ENCODE data around the gene UPP1. TPM values are rescaled to one million over a fixed set of nuclear protein-coding genes. Genes with fewer than 3 reads are reported as not detected.
"Not testable (repeated sequence)": the region's sequence is repeated elsewhere in the genome, so short reads cannot be mapped to it uniquely, and the experiment has no call there.

Gene UPP1
- total RNA-seq, 1 donor from 2014 or later, result 21.1 TPM

- H3K4me3 ChIP-seq, result no peak overlapping the region
- DNase-seq (ENCODE audit: low spot score in 2 of 2), result no peak
- TF ChIP-seq, protein P1, sequence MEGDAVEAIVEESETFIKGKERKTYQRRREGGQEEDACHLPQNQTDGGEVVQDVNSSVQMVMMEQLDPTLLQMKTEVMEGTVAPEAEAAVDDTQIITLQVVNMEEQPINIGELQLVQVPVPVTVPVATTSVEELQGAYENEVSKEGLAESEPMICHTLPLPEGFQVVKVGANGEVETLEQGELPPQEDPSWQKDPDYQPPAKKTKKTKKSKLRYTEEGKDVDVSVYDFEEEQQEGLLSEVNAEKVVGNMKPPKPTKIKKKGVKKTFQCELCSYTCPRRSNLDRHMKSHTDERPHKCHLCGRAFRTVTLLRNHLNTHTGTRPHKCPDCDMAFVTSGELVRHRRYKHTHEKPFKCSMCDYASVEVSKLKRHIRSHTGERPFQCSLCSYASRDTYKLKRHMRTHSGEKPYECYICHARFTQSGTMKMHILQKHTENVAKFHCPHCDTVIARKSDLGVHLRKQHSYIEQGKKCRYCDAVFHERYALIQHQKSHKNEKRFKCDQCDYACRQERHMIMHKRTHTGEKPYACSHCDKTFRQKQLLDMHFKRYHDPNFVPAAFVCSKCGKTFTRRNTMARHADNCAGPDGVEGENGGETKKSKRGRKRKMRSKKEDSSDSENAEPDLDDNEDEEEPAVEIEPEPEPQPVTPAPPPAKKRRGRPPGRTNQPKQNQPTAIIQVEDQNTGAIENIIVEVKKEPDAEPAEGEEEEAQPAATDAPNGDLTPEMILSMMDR (IDR thresholded peaks at IDR 0.05), result no peak
- H3K4me1 ChIP-seq, result no peaks in the 10 kb centered on the region
- H3K36me3 ChIP-seq, result no peaks in the 10 kb centered on the region
- H3K27me3 ChIP-seq, result no peaks in the 10 kb centered on the region
- H3K9me3 ChIP-seq, result no peaks in the 10 kb centered on the region
- no peak overlapping the region for H3K27ac ChIP-seq
- intact Hi-C loops (cut with DNase I), result no loop called here
These were observed 10.6 kb upstream of the UPP1 start for GRCh38 chr7:48078470-48078869.

DNA sequence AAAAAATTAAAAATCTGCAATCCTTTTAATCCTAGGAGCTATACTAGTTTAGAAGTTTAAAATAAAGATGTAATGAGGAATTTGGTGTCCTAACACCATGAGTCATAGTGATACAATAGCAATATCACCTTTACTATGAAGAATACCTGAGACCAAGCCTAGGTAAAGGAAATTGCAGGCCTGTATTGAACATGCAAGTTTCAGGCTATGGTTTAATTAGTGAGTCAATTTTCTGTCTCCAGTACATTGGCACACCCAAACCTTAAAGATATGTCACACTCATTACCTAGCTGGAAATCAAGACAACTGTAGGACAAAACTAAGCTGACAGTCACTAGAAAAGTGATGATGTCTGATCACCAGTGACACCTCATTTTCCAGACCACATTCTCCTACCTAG, 6.7 kb upstream of the UPP1 start:
- not testable (repeated sequence) for H3K27ac ChIP-seq; H3K36me3 ChIP-seq; DNase-seq (ENCODE audit: low spot score in 2 of 2); H3K9me3 ChIP-seq; H3K27me3 ChIP-seq; H3K4me3 ChIP-seq
- H3K4me1 ChIP-seq, result peaks cover 7 to 28% of the 10 kb centered on the region in 2 donors
- intact Hi-C loops (cut with DNase I), result loop anchor here (10.0 kb wide), 2 partner anchors 298 to 328 kb away; no protein-coding TSS in a partner anchor

GRCh38 chr7:48083114-48083830, 5.8 kb upstream of the UPP1 start:
- Histone ChIP-seq H3K27ac (no peak overlapping the region), H3K9me3 (no peaks in the 10 kb centered on the region), H3K27me3 (no peaks in the 10 kb centered on the region), H3K36me3 (no peaks in the 10 kb centered on the region), H3K4me1 (peaks cover 11 to 37% of the 10 kb centered on the region in 2 donors), H3K4me3 (no peak overlapping the region)
- no peak for DNase-seq (ENCODE audit: low spot score in 2 of 2)
- intact Hi-C loops (cut with DNase I), result loop anchor here (10.0 kb wide), 2 partner anchors 298 to 328 kb away; no protein-coding TSS in a partner anchor
- TF ChIP-seq, protein P1 (IDR thresholded peaks at IDR 0.05), result no peak

DNA sequence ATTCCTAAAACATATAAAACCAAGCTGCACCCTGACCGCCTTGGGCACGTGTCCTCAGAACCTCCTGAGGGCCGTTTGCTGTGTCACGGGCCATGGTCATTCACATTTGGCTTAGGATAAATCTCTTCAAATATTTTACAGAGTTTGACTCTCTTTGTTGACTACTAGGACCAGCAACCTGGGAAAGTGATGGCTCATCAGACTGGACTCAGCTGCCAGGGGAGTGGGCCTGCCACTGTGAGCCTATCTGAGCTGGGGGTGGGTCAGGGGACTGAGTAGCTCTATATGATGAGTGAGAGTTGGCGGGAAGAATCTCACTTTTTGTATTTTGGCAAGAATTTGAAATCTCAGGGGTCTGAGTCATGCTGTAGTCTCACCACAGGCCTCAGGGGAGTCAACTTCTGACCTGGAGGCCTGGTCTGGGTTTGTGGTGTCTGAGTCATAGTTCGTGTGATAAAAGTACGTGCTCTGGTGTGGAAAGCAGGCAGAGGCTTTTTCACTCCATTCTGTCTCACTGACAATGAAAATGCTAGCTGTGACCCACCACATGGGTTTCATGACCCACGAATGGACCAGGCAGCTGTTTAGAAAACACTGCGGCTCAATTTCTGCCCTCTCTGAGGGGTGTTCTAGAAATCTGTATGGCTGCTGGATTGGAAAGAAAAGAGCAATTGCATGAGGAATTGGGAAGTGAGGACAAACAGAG, 4.2 kb upstream of the UPP1 start:
- peak; percentile 76 to 95 for DNase-seq (ENCODE audit: low spot score in 2 of 2)
- TF ChIP-seq, protein P1 (IDR thresholded peaks at IDR 0.05), result no peak
- Histone ChIP-seq H3K27ac (peak overlapping the region; percentile 84 to 88), H3K27me3 (no peaks in the 10 kb centered on the region), H3K36me3 (no peaks in the 10 kb centered on the region), H3K4me3 (no peak overlapping the region), H3K9me3 (no peaks in the 10 kb centered on the region), H3K4me1 (peaks cover 11 to 37% of the 10 kb centered on the region in 2 donors)
- intact Hi-C loops (cut with DNase I), result loop anchor here (5.0 to 10.0 kb wide), 3 partner anchors 300 to 513 kb away; no protein-coding TSS in a partner anchor

- Histone ChIP-seq H3K27ac (peak overlapping the region; percentile 84 to 88), H3K9me3 (no peaks in the 10 kb centered on the region), H3K4me3 (no peak overlapping the region), H3K36me3 (no peaks in the 10 kb centered on the region), H3K27me3 (no peaks in the 10 kb centered on the region), H3K4me1 (peaks cover 11 to 37% of the 10 kb centered on the region in 2 donors)
- TF ChIP-seq, protein P1 (IDR thresholded peaks at IDR 0.05), result no peak
- DNase-seq (ENCODE audit: low spot score in 2 of 2), result no peak
- intact Hi-C loops (cut with DNase I), result loop anchor here (5.0 to 10.0 kb wide), 3 partner anchors 301 to 513 kb away; no protein-coding TSS in a partner anchor
These were observed 3.7 kb upstream of the UPP1 start for GRCh38 chr7:48085433-48085791.

DNA sequence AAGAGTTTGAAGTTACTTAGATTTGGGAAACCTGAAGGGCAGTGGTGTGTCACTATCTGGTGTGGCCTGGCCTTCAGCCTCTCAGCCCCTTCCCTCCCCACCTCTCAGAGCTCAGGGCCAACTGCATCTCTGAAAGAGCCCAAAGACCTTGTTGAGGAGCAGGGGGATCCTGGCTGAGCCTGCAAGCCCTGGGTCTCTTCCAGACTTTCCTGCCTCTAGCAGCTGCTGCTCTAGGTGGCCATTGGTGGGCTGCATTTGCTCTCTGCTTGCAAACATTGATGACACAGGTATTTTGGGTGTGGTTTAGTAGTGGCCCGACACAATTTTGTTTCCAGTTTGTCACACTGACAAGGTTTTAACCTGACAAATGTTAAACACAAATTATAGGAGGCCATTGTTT, 3.1 kb upstream of the UPP1 start:
- Histone ChIP-seq H3K4me3 (no peak overlapping the region), H3K27me3 (no peaks in the 10 kb centered on the region), H3K4me1 (peaks cover 11 to 37% of the 10 kb centered on the region in 2 donors), H3K27ac (peak overlapping the region; percentile 84 to 88), H3K9me3 (no peaks in the 10 kb centered on the region), H3K36me3 (no peaks in the 10 kb centered on the region)
- TF ChIP-seq, protein P1 (IDR thresholded peaks at IDR 0.05), result no peak
- intact Hi-C loops (cut with DNase I), result loop anchor here (5.0 to 10.0 kb wide), 3 partner anchors 301 to 514 kb away; no protein-coding TSS in a partner anchor
- DNase-seq (ENCODE audit: low spot score in 2 of 2), result no peak

Data from ascending aorta (tissue), 2 donors.